Measurements from ENCODE around the gene BORA.

- TF ChIP-seq CTCF (IDR thresholded peaks at IDR 0.05) (no peak), POLR2A (IDR thresholded peaks at IDR 0.05) (no peak)
These were observed 71.1 kb downstream of the BORA start for GRCh38 chr13:72798817-72799216.
